Muscle layer of colon (tissue), 2 donors: ENCODE data around the gene CIROP.

ENCODE experiments used
- H3K27ac ChIP-seq: one replicate; pipeline ENCODE4 v1.7.0; 2013; ENCODE audit warnings: low read depth, mild to moderate bottlenecking, low read length, moderate library complexity
- H3K27me3 ChIP-seq, 2 donors: one replicate each; pipeline ENCODE4 v1.7.0; 2013; ENCODE audit warnings: low read length in 2 of 2, mild to moderate bottlenecking in 2 of 2; ENCODE audit not compliant: insufficient read depth in 2 of 2, control insufficient read depth in 1 of 2
- H3K36me3 ChIP-seq: one replicate; pipeline ENCODE4 v1.7.0; 2013; ENCODE audit warnings: mild to moderate bottlenecking, low read length; ENCODE audit not compliant: insufficient read depth
- H3K4me1 ChIP-seq: one replicate; pipeline ENCODE4 v1.7.0; 2013; ENCODE audit warnings: mild to moderate bottlenecking, low read length; ENCODE audit not compliant: insufficient read depth
- H3K4me3 ChIP-seq, 2 donors: one replicate each; pipeline ENCODE4 v1.7.0; 2013; ENCODE audit warnings: low read length in 2 of 2, low read depth in 1 of 2, mild to moderate bottlenecking in 1 of 2, moderate library complexity in 1 of 2
- H3K9ac ChIP-seq: one replicate; pipeline ENCODE4 v1.7.0; 2013; ENCODE audit warnings: low read length
- H3K9me3 ChIP-seq: one replicate; pipeline ENCODE4 v1.7.0; 2013; ENCODE audit warnings: mild to moderate bottlenecking, low read length
- donor health status: abdominal sarcoma.
- donor health status: Adenocarcinoma of cecum.

CIROP gene

DNA sequence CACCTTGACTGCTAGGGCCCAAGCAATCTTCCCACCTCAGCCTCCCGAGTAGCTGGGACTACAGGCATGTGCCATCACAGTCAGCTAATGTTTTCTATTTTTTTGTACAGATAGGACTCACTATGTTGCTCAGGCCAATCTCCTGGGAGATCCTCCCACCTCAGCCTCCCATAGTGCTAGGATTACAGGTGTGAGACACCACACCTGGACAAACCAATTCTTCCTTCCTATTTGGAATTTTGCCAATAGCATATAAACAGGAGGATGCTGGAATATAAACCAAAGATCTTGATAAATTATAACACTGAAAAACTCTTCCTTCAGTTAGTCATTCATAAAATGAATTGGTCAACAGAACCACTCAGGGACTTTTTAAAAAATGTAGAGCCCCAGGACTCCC is 18.2 kb downstream of the CIROP start:
- H3K4me1 ChIP-seq: no peaks in the 10 kb centered on the region
- H3K36me3 ChIP-seq: peaks cover 79% of the 10 kb centered on the region
- no peak overlapping the region for H3K27ac ChIP-seq

DNA sequence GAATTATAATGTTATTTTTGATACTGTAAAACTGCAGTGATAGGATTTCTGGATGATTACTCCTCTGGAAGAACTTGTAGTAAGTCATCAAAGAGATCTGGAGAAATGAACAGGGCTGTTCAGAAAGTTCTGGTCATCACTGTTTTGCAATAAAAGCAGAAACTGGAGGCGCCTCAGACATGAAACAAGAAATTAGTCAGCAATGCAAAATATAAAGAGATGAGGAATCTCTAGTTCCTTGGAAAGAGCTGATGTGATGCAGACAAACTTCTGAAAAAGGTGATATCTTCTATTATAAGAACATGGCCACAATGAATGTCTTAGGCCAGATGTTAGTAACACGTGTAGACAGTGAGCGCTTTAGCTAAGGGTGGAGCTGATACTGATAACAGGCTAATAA is 19.3 kb downstream of the CIROP start:
- no peak overlapping the region for H3K4me3 ChIP-seq
- H3K4me1 ChIP-seq: no peaks in the 10 kb centered on the region
- no peaks in the 10 kb centered on the region for H3K9me3 ChIP-seq
- H3K9ac ChIP-seq: no peak overlapping the region
- H3K27ac ChIP-seq: no peak overlapping the region
- peaks cover 80% of the 10 kb centered on the region for H3K36me3 ChIP-seq
- H3K27me3 ChIP-seq: no peaks in the 10 kb centered on the region

More for the DNA sequence above, 18.2 kb downstream of the CIROP start:
- Histone ChIP-seq H3K4me3 (no peak overlapping the region), H3K27me3 (no peaks in the 10 kb centered on the region), H3K9ac (no peak overlapping the region), H3K9me3 (no peaks in the 10 kb centered on the region)

DNA sequence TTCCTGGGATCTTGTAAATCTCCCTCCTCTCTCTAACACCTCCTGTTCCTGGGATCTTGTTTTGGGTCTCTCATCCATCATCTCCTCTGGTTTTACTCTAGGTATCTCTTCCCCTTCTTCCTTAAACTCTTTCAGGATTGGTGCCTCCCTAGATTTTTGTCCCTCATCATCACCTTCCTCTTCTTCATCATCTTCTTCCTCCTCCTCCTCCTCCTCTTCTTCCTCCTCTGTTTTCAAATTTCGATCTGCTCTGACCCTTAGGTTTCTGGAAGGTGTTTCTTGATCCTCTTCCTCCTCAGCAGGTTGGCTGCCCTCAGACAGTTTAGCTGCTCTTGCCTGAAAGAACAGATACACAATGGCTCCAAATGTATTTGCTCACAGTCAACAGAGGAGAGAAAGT is 24.3 kb downstream of the CIROP start:
- no peak overlapping the region for H3K27ac ChIP-seq
- no peaks in the 10 kb centered on the region for H3K27me3 ChIP-seq
- no peaks in the 10 kb centered on the region for H3K9me3 ChIP-seq
- no peak overlapping the region for H3K9ac ChIP-seq
- no peak overlapping the region for H3K4me3 ChIP-seq
- H3K4me1 ChIP-seq: no peaks in the 10 kb centered on the region
- peaks cover 80% of the 10 kb centered on the region for H3K36me3 ChIP-seq

DNA sequence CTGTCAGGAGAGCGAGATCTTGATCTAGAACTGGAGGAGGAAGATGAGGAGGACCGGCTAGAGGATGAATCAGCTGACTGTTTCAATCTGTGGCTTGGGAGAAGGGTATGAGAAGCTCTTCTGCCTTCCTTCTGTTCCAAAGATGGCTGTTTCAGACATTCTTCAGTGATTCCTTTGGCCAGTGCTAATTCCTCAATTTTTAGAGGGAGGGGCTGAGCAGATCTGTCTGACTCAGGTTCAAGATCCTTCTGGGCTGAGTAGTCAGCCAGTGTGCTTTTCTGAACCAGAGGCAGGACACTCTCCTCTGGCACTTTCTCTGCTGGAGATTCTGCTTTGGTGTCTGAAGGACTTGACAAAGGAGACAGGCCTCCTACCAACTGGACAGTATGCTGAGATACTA is 25.1 kb downstream of the CIROP start:
- Histone ChIP-seq H3K4me1 (no peaks in the 10 kb centered on the region), H3K36me3 (peaks cover 79% of the 10 kb centered on the region), H3K9ac (no peak overlapping the region), H3K4me3 (no peak overlapping the region), H3K27me3 (no peaks in the 10 kb centered on the region), H3K27ac (no peak overlapping the region), H3K9me3 (no peaks in the 10 kb centered on the region)

DNA sequence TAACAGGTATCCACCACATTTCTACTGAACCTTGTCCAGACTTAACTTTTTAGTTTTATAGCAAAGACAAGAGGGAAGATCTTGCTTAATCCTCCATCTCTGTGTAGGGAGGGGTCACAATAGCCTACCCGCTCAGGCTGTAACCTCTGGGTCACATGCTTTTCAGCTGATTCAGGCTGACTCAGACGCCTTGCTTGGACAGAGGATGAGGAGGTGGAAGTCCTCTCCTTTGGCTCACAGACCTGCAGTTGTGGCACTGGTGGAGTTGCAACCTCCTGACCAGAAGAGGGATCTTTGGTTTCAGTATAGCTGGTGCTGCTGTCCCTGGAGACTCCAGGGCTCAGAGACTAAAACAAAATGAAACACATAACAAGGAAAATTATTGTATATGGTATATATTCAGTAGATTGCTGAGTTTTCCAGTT is 26.1 kb downstream of the CIROP start:
- no peak overlapping the region for H3K4me3 ChIP-seq
- no peak overlapping the region for H3K27ac ChIP-seq
- H3K9me3 ChIP-seq: no peaks in the 10 kb centered on the region
- H3K27me3 ChIP-seq: no peaks in the 10 kb centered on the region
- peaks cover 82% of the 10 kb centered on the region for H3K36me3 ChIP-seq
- no peak overlapping the region for H3K9ac ChIP-seq
- no peaks in the 10 kb centered on the region for H3K4me1 ChIP-seq

DNA sequence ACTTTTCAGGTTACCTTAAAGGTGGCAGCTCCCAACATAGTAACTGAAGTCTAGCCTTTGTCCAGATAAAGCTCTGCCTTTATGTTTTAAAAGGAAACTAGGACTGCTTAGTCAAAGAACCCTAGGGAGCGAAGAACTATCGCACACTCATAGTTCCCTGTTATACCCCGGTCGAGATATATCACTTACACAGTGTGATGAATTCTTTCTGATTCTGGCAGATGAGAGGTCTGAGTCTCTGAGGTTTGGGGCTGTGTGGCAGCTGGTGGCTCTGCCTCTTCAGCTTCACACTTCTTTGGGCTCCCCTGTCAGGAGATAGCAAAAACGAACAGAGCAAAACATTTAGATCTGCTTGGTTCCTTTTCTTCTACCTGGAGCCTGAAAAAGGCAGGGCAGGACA is 26.8 kb downstream of the CIROP start:
- no peak overlapping the region for H3K27ac ChIP-seq
- H3K9ac ChIP-seq: no peak overlapping the region
- no peaks in the 10 kb centered on the region for H3K9me3 ChIP-seq
- no peak overlapping the region for H3K4me3 ChIP-seq
- no peaks in the 10 kb centered on the region for H3K4me1 ChIP-seq
- H3K36me3 ChIP-seq: peaks cover 85% of the 10 kb centered on the region
- no peaks in the 10 kb centered on the region for H3K27me3 ChIP-seq

DNA sequence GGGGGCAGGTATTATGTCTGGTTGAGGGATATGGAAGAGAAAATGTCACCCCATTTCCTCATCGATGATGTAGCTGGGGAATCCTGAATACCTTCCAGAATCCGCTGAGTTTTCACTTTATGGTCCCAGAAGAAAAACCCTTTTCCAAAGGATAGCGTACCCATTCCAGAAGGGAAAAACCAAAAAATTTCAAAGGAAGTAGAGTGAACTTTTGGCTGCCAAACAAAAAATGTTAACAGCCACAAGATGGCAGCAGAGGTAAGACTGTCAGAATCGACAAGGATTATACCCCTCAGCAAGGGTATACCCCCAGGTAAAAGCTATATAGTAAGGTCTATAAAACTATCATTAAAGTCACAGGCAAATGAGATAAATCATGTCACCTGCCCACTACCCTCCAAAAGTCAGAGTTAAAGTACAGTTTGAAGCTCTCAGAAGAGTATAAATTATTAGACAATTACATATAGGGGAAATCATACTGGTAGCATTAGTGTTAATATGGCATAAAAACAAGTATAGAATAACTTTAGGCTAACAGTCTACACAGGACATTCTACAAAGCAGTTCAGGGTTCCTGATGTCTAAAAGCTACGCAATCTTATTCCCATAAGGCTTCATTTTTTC is 27.9 kb downstream of the CIROP start:
- no peaks in the 10 kb centered on the region for H3K9me3 ChIP-seq
- no peak overlapping the region for H3K9ac ChIP-seq
- peaks cover 6% of the 10 kb centered on the region for H3K4me1 ChIP-seq
- H3K27me3 ChIP-seq: no peaks in the 10 kb centered on the region
- no peak overlapping the region for H3K4me3 ChIP-seq
- no peak overlapping the region for H3K27ac ChIP-seq
- peaks cover 90% of the 10 kb centered on the region for H3K36me3 ChIP-seq

DNA sequence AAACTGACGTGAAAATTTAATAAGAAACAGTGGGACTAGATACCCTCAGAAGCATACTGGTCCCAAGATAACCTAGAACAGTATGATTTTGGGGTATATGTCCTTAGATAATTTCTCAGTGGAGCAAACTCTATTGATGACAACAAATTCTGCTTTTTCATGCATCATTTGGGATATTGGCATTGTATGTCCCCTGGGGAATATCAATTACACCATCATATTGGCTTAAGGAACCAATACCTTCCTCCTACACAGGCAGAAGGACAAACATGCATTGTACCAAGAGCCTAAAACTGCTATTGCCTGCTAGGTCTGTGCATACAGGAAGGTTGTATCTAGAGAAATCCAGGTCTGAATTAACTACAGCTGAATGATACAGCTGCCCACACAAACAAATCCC is 29.9 kb downstream of the CIROP start:
- Histone ChIP-seq H3K27ac (no peak overlapping the region), H3K9ac (no peak overlapping the region), H3K9me3 (no peaks in the 10 kb centered on the region), H3K4me3 (no peak overlapping the region), H3K36me3 (peaks cover 70% of the 10 kb centered on the region), H3K4me1 (peaks cover 18% of the 10 kb centered on the region), H3K27me3 (no peaks in the 10 kb centered on the region)

DNA sequence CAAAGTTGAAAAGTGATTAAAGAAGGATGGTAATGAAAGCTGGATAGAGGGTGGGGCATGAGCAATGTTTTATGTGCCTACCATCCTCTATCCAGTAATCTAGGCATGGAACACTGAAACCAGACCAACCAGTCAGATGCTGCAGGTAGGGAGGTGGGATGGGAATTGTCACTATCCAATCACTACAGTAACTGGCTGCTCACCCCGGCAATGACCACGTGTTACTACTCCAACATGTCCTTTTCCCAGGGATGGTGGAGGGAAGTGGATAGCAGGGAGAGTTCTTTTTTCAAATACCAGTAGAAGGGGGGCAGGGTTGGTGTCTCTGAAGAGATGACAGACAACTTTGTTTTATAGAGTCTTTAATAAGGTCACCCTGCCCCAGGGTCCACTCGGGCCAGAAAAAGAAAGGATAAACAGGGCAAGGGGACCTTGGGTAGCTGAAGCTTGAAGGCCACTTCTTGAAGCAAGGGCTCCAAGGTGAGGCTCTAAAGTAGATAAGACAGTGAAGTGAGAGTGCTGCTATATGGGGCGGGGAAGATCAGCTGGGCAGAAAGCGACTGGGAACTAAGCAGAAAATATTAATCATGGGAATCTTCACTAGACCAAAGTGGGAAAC is 32.8 kb downstream of the CIROP start:
- Histone ChIP-seq H3K27me3 (no peaks in the 10 kb centered on the region), H3K9ac (peak overlapping the region; percentile 80), H3K4me3 (peak overlapping the region; percentile 50 to 73), H3K27ac (peak overlapping the region; percentile 90), H3K9me3 (no peaks in the 10 kb centered on the region), H3K4me1 (peaks cover 18% of the 10 kb centered on the region), H3K36me3 (peaks cover 56% of the 10 kb centered on the region)

DNA sequence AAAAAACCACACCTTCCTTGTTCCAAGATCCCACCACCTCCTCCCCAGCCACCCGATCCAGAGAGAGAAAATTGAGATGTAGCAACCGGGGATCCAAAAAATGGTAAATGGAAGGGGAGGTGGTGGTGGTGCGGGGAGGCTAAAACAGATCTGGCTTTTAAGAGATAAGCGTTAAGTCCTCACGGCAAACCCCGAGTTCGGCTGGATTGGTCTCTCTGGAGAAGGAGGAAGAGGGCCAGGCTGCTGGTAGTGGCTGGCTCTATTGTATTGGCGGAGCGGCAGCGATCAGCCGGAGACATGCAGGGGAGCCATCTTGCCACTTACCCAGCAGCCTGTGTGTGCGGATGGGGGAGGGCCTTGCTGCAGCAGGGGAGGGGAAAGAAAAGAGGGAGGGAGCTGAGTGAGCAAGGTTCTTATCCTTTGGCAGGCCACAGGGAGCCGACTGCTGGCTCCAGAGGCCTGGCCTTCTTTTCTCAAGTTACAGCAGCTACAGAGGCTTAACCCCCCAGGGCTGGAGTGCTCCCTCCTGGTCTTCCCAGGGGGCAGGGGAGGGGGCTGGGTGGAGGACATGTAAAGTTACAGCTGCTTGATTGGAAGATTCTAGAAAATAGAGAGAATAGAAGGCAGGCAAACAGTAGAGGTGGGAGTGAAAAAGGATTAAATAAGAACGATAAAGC is 33.4 kb downstream of the CIROP start:
- H3K4me3 ChIP-seq: peak overlapping the region; percentile 50 to 73
- peaks cover 54% of the 10 kb centered on the region for H3K36me3 ChIP-seq
- H3K4me1 ChIP-seq: peaks cover 18% of the 10 kb centered on the region
- peak overlapping the region; percentile 80 for H3K9ac ChIP-seq
- H3K27ac ChIP-seq: peak overlapping the region; percentile 90
- H3K27me3 ChIP-seq: no peaks in the 10 kb centered on the region
- no peaks in the 10 kb centered on the region for H3K9me3 ChIP-seq

DNA sequence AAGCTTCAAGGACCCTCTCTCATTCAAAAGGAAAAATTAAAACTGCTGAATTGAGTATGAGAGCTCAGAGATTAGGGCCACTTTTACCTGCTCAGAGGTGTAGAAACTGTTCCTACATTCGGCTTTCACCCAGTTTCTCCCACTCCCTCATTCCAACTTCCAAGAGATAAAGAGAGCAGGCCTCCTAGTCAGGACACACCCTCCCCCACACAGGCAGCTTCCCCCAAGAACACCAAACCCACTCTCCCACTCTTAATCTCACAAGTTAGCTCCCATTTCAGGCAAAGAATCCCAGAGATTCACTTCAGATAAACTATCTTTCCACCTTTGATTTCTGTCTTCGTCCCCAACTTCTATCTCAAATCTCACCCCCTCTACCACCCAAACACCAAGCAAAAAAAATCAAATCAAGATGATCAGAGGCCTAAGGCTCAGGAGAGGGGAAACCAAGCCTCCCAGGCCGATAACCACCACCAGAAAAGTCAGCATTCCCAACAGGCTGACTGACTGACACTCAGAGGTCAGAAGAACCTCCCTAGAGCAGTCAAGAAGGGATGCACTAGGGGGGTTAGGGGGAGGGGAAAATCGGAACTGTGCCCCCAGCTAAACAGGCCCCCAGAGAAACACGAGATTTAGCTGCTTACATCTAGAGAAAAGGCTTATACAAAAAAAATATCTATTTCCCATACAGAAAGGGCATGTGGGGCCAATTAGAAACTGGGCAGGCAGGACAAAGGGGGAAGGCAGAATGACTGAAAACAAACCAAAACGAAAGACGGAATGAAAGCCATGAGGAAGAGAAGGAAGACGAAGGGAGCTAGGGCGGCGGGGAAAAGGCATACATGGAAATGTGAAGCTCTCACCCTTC is 34.3 kb downstream of the CIROP start:
- Histone ChIP-seq H3K9me3 (no peaks in the 10 kb centered on the region), H3K27ac (peak overlapping the region; percentile 90), H3K27me3 (no peaks in the 10 kb centered on the region), H3K36me3 (peaks cover 54% of the 10 kb centered on the region), H3K4me3 (peak overlapping the region; percentile 50 to 73), H3K9ac (peak overlapping the region; percentile 80), H3K4me1 (peaks cover 18% of the 10 kb centered on the region)
